IMR-90 (cell line): ENCODE data around the gene CEP128. TPM values are rescaled to one million over a fixed set of nuclear protein-coding genes. Genes with fewer than 3 reads are reported as not detected.
A peak's percentile ranks its signal among the peaks of the same experiment; 100 is the strongest.

Source experiments
- ATAC-seq: fragments of 200-7000 bp; cut with Tn5 transposase; 2 replicates; pipeline ENCODE4 v1.9.1; 2020; ENCODE audit warnings: low read depth, mild to moderate bottlenecking, moderate library complexity
- BruUV-seq: library from RNA; stranded (reverse); fragments of 400-500 nt; replicated peaks from 2 replicates; lab custom pipeline; 2021; lab: Mats Ljungman, UMichigan
- CTCF ChIA-PET: fragments of 300-600 bp; formaldehyde crosslinking; extraction: SDS; loops from one replicate; lab custom pipeline; 2021; ENCODE audit warnings: antibody characterized with exemption; lab: Yijun Ruan, JAX
- POLR2A ChIA-PET: fragments of 300-600 bp; sonication (Branson Sonifier 250); formaldehyde crosslinking; loops from one replicate; lab custom pipeline; 2022; ENCODE audit warnings: antibody characterized with exemption; ENCODE audit not compliant: unreplicated experiment; lab: Charles Lee
- DNase-seq: peaks from one replicate; pipeline ENCODE4 v3.0.0; 2013
- H2AFZ ChIP-seq: replicated peaks from 2 replicates; pipeline ENCODE3; 2013; ENCODE audit warnings: low read length, mild to moderate bottlenecking; ENCODE audit not compliant: poor library complexity
- H2AK5ac ChIP-seq: 2 replicates; pipeline ENCODE4 v1.6.1; 2013; ENCODE audit warnings: low read depth, low read length, inconsistent platforms
- H2AK9ac ChIP-seq: replicated peaks from 2 replicates; pipeline ENCODE3; 2013; ENCODE audit warnings: mild to moderate bottlenecking, low read depth, low read length, moderate library complexity; ENCODE audit not compliant: poor library complexity
- H2BK120ac ChIP-seq: 2 replicates; pipeline ENCODE4 v1.6.1; 2013; ENCODE audit warnings: low read depth, low read length, inconsistent platforms
- H2BK15ac ChIP-seq: 3 replicates; pipeline ENCODE4 v1.6.1; 2013; ENCODE audit warnings: low read depth, low read length, inconsistent platforms
- H2BK20ac ChIP-seq: 2 replicates; pipeline ENCODE4 v1.6.1; 2013; ENCODE audit warnings: low read depth, mild to moderate bottlenecking, inconsistent platforms, low read length, moderate library complexity
- H2BK5ac ChIP-seq: 2 replicates; pipeline ENCODE4 v1.6.1; 2013; ENCODE audit warnings: mild to moderate bottlenecking, low read depth, low read length, inconsistent platforms; ENCODE audit not compliant: poor library complexity, severe bottlenecking
- H3K14ac ChIP-seq: replicated peaks from 2 replicates; pipeline ENCODE4 v1.6.1; 2013; ENCODE audit warnings: low read depth, low read length, inconsistent platforms
- H3K18ac ChIP-seq: 2 replicates; pipeline ENCODE4 v1.6.1; 2013; ENCODE audit warnings: low read depth, low read length, control low read depth
- H3K23ac ChIP-seq: 2 replicates; pipeline ENCODE4 v1.6.1; 2013; ENCODE audit warnings: low read depth, low read length, inconsistent platforms
- H3K27ac ChIP-seq: 2 replicates; pipeline ENCODE4 v1.5.1; 2013; ENCODE audit warnings: mild to moderate bottlenecking, control low read depth, low read length; ENCODE audit not compliant: insufficient read depth
- H3K27me3 ChIP-seq: 2 replicates; pipeline ENCODE4 v1.6.1; 2013; ENCODE audit warnings: low read length; ENCODE audit not compliant: control insufficient read depth, insufficient read depth
- H3K36me3 ChIP-seq: 2 replicates; pipeline ENCODE4 v1.6.1; 2013; ENCODE audit warnings: low read length, mixed read lengths; ENCODE audit not compliant: control insufficient read depth, insufficient read depth
- H3K4ac ChIP-seq: 2 replicates; pipeline ENCODE4 v1.6.1; 2013; ENCODE audit warnings: low read depth, low read length, inconsistent platforms
- H3K4me1 ChIP-seq: 2 replicates; pipeline ENCODE4 v1.6.1; 2013; ENCODE audit warnings: low read length, mixed read lengths; ENCODE audit not compliant: control insufficient read depth, insufficient read depth
- H3K4me2 ChIP-seq: 2 replicates; pipeline ENCODE4 v1.6.1; 2013; ENCODE audit warnings: low read depth, mild to moderate bottlenecking, control low read depth, low read length, moderate library complexity
- H3K4me3 ChIP-seq: 2 replicates; pipeline ENCODE4 v1.5.1; 2013; ENCODE audit warnings: low read depth, mild to moderate bottlenecking, control low read depth, low read length, moderate library complexity; ENCODE audit not compliant: insufficient read depth
- H3K56ac ChIP-seq: 2 replicates; pipeline ENCODE4 v1.6.1; 2013; ENCODE audit warnings: low read length, inconsistent platforms; ENCODE audit not compliant: insufficient read depth; ENCODE audit errors: extremely low read depth
- H3K79me1 ChIP-seq, 2 experiments: 2 replicates each; pipeline ENCODE4 v1.6.1; 2013; ENCODE audit warnings: low read length in 2 of 2, inconsistent platforms in 1 of 2, low read depth in 1 of 2
- H3K9ac ChIP-seq: 2 replicates; pipeline ENCODE4 v1.6.1; 2013; ENCODE audit warnings: low read depth, low read length, control low read depth
- H3K9me1 ChIP-seq: 2 replicates; pipeline ENCODE4 v1.6.1; 2013; ENCODE audit warnings: low read length, inconsistent platforms; ENCODE audit not compliant: insufficient read depth
- H3K9me3 ChIP-seq: 2 replicates; pipeline ENCODE4 v1.6.1; 2013; ENCODE audit warnings: low read length; ENCODE audit not compliant: control insufficient read depth, insufficient read depth
- H4K20me1 ChIP-seq: 2 replicates; pipeline ENCODE4 v1.6.1; 2013; ENCODE audit warnings: low read length, inconsistent platforms; ENCODE audit not compliant: insufficient read depth
- H4K5ac ChIP-seq: 2 replicates; pipeline ENCODE4 v1.6.1; 2013; ENCODE audit warnings: mild to moderate bottlenecking, low read depth, low read length, control low read depth
- H4K8ac ChIP-seq, 2 experiments: 2 replicates each; pipeline ENCODE4 v1.6.1; 2013; ENCODE audit warnings: low read depth in 2 of 2, low read length in 2 of 2, control low read depth in 1 of 2, inconsistent platforms in 1 of 2
- H4K91ac ChIP-seq: 2 replicates; pipeline ENCODE4 v1.6.1; 2013; ENCODE audit warnings: low read depth, low read length, inconsistent platforms; ENCODE audit not compliant: insufficient read depth
- CEBPB ChIP-seq: IDR thresholded peaks from 2 replicates; pipeline ENCODE4 v1.6.1; 2012; ENCODE audit warnings: low read depth, low read length, improper control_type of control experiment
- CHD1 ChIP-seq: IDR thresholded peaks from 2 replicates; pipeline ENCODE4 v1.6.1; 2012; ENCODE audit warnings: low read depth, low read length, improper control_type of control experiment
- MAFK ChIP-seq: IDR thresholded peaks from 2 replicates; pipeline ENCODE4 v1.6.1; 2012; ENCODE audit warnings: low read depth, low read length, improper control_type of control experiment
- POLR2A ChIP-seq: IDR thresholded peaks from 2 replicates; pipeline ENCODE4 v1.6.1; 2012; ENCODE audit warnings: mild to moderate bottlenecking, low read depth, low read length
- WGBS, 2 experiments: methylation state at CpG; one replicate each; pipeline versions ENCODE4 v1.1.5 to v1.1.7; 2013; ENCODE audit warnings: missing lambda C conversion rate in 2 of 2; ENCODE audit not compliant: insufficient read length in 1 of 2; ENCODE audit errors: extremely low coverage in 2 of 2; 5-methylcytosine and 5-hydroxymethylcytosine counted together
- dilution Hi-C: fragments of 300-500 bp; cut with HindIII; formaldehyde crosslinking; loops from one replicate; pipeline ENCODE4 v1.14.3; 2018; ENCODE audit warnings: low sequenced_read_pairs; ENCODE audit not compliant: unreplicated experiment
- in situ Hi-C: fragments of 300-500 bp; cut with MboI; formaldehyde crosslinking; loops from 3 replicates; pipeline ENCODE4 v1.14.3; 2019; ENCODE audit warnings: low sequenced_read_pairs, inconsistent platforms, mixed read lengths
- intact Hi-C: fragments of 100-400 bp; cut with micrococcal nuclease; formaldehyde crosslinking; loops from 2 replicates; pipeline ENCODE4 v1.10.0; 2022
- polyA plus RNA-seq, 3 experiments: library from polyadenylated mRNA; depleted of rRNA; stranded (reverse); fragments of >200 nt; gene quantifications; 2 replicates each; pipeline ENCODE4 v1.2.3, GENCODE V29; 2012; ENCODE audit warnings: low replicate concordance in 1 of 3
- total RNA-seq: library from RNA; depleted of rRNA; stranded (reverse); fragments of >200 nt; gene quantifications from 2 replicates; pipeline ENCODE4 v1.2.3, GENCODE V29; 2012

The CEP128 gene
- total and polyA plus RNA-seq, 2 of the 4 experiments (the other 2 are of a cell fraction) = 1.9 to 5.7 TPM

DNA sequence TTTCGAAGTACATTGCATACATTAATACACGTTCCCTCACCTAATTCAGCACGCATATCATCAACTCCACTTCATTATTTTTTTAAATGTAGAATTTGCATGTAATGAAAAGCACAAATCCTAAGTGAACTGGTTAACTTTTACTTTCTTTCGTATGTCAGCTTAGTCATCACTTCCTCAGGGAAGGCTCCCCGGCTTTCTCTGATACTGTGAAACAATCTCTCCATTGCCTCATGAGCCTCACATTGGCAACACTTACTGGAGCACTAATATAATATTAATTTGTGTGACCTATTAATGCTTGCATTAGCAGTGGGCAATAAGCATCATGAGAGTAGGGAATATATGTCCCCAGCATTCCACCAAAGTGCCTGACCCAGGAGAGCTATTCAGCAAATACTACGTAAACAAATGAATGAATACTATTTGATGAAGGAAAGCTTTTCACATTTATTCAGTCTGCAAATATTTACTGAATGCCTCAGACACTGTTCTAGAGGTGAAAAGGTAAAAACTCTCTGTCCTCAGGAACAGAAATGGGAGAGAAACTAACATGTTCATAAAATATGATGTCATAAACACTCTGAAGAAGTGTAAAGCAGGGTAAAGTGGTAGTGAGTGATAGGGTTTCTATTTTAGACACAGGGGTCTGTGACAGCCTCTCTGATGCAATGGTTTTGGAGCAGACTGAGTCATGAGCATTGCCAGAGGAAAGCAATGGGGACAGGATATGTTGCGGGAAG lies 402.7 kb downstream of the CEP128 start:
- TF ChIP-seq CHD1 (no peak), POLR2A (no peak), CEBPB (peak; percentile 11; the same call in 1 of the 2 replicates), MAFK (no peak)

More for the DNA sequence above, 402.7 kb downstream of the CEP128 start:
- no peak overlapping the region for H2AFZ ChIP-seq
- H3K36me3 ChIP-seq = no peaks in the 10 kb centered on the region
- no TSS peak for BruUV-seq
- no peaks in the 10 kb centered on the region for H3K79me1 ChIP-seq
- no peak overlapping the region for H3K9ac ChIP-seq
- H4K5ac ChIP-seq = no peak overlapping the region
- H4K91ac ChIP-seq = no peak overlapping the region
- dilution Hi-C loops = no loop called here
- H4K8ac ChIP-seq = no peak overlapping the region
- H2AK5ac ChIP-seq = no peak overlapping the region
- WGBS, 2 experiments = 100% methylated on average over 2 of the region's 7 CpGs; no CpG with 5 or more reads in 1 of the 2 experiments
- H2BK120ac ChIP-seq = no peak overlapping the region
- H3K4me1 ChIP-seq = peaks cover 2% of the 10 kb centered on the region; the same call in 1 of the 2 replicates
- H2BK15ac ChIP-seq = no peak overlapping the region
- POLR2A ChIA-PET = no interaction called here
- no peak overlapping the region for H2BK20ac ChIP-seq
- in situ Hi-C loops = no loop called here
- no peak overlapping the region for H3K4me3 ChIP-seq
- peaks cover 7% of the 10 kb centered on the region; the same call in 1 of the 2 replicates for H3K9me3 ChIP-seq
- H3K27ac ChIP-seq = no peak overlapping the region
- no peak overlapping the region for H2BK5ac ChIP-seq
- no peak overlapping the region for H3K4me2 ChIP-seq
- no peak overlapping the region for H3K23ac ChIP-seq
- no peak for ATAC-seq
- no peak overlapping the region for H3K18ac ChIP-seq
- H3K4ac ChIP-seq = no peak overlapping the region
- intact Hi-C loops = no loop called here
- no peaks in the 10 kb centered on the region for H3K27me3 ChIP-seq
- no peak for DNase-seq
- no peaks in the 10 kb centered on the region for H4K20me1 ChIP-seq
- no peak overlapping the region for H3K56ac ChIP-seq
- no peak overlapping the region for H3K14ac ChIP-seq
- no peak overlapping the region for H2AK9ac ChIP-seq
- CTCF ChIA-PET = no interaction called here
- no peaks in the 10 kb centered on the region for H3K9me1 ChIP-seq
